C4-2B (cell line): ENCODE results near the gene SPINK5.
A peak's percentile ranks its signal among the peaks of the same experiment; 100 is the strongest.

ENCODE experiments used
- H3K27ac ChIP-seq: fragments of 450-650 bp; 2 replicates; pipeline ENCODE4 v1.5.1; 2017
- CTCF ChIP-seq: fragments of 450-650 bp; conservative IDR thresholded peaks from 2 replicates; pipeline ENCODE4 v1.5.1; 2017; ENCODE audit warnings: mild to moderate bottlenecking
- ZFX ChIP-seq: fragments of 450-650 bp; IDR thresholded peaks from 2 replicates; pipeline ENCODE4 v1.6.1; 2017

SPINK5 gene

GRCh38 chr5:148172377-148172776, 108.6 kb downstream of the SPINK5 start:
- no peak for TF ChIP-seq CTCF
- no peak for TF ChIP-seq ZFX
- no peak overlapping the region for H3K27ac ChIP-seq

DNA sequence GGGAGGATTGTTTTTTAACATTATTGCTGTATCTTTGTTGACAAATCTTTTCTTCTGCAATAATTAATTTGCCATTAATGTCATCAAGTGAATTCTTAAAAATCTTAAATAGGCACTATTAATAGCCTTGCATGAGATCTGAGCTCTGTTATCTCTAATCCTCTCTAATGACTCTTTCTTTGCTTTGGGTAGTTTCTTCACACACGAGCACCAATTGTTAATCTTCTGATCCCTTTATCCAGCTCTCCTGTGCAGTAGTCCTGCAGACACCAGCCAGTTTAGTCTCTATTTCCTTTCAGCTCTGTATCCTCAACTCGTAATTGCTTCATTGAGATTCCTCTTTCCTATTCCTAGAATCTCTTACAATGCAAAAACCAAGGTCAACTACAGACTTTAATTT, 112.7 kb downstream of the SPINK5 start:
- TF ChIP-seq ZFX, result no peak
- TF ChIP-seq CTCF, result no peak
- H3K27ac ChIP-seq, result no peak overlapping the region

DNA sequence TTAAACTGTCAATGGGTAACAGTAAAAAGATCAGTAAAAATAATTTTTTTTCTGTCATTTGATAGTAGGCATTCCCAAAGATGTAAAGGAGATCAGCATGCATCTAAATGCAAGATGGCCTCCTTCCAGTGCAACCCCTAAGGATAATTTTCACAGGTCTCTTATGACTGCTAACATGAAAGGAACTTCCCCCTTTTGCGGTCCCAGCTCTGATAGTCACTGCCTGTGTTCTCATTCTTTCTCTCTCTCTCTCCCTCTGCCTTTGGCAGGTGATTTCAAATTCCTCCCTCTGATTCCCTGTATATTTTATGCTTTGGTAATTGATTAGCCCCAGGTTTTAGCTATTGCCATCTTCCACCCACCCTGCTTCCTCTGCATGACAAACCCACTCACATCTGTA, 113.4 kb downstream of the SPINK5 start:
- H3K27ac ChIP-seq, result no peak overlapping the region
- no peak for TF ChIP-seq CTCF
- no peak for TF ChIP-seq ZFX

DNA sequence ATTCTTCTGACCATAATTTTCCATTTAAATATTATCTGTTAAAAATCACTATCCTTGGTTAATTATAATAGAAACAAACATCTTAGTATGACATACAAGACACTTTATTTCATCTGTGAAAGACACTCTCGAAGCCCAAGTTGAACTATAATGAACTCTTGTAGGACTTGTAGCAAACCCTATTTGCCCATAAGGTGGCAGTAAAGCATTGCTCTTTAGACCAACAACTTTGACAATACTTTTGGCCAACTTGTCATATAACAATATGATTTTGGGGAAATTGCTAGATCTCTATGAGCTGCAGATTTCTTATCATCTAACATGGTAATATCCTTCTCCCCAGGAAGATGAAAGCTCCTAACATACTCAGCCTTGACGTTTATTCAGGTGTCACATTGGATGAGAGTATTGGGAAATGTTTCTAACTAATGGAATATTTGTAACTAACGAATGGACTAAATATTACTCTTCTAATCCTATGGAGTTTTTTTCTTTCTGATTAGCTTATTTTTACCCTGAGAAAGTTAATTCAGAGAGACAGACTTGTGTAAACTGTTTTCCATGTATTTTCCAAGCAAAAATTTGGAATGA, 115.5 kb downstream of the SPINK5 start:
- H3K27ac ChIP-seq, result no peak overlapping the region
- TF ChIP-seq ZFX (no peak), CTCF (peak; percentile 86)

DNA sequence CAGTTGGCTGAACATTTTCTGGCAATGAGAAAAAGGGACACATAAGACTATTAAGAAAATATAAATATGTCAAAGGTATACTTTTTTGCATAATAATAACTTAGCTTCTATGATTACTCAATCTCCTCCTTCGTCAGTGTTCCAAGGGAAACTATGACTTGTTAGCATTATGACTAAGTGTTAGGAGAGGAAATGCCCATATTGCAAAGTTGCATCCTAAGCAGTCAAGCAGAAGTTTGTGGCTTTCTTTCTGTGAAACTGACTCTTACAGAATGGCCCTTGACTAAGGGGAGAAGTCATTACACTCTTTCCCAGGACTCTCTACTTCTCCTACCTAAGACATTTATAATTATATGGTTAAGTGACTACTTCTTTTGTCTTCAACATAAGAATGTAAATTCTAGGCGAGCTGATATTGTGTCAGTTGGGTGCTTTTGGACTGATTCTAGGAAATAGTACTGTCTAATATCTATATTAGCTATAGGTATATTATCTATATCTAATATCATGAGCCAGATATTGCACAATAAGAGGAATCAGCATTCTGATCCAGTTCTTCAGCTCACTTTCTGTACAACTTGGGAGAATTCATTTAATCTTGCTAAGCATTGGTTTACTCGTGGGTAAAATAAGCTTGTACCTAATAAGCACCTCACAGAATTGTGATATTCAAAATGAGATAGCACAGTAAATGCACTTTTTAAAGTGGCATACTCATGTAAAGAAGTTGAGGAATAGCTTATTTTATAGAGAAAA, 122.6 kb downstream of the SPINK5 start:
- TF ChIP-seq CTCF (no peak), ZFX (no peak)
- no peak overlapping the region for H3K27ac ChIP-seq
